IMR-90 (cell line): ENCODE results near the gene AMACR.

ENCODE experiments used
- CEBPB ChIP-seq: IDR thresholded peaks from 2 replicates; pipeline ENCODE4 v1.6.1; 2012; ENCODE audit warnings: low read depth, low read length, improper control_type of control experiment
- MAFK ChIP-seq: IDR thresholded peaks from 2 replicates; pipeline ENCODE4 v1.6.1; 2012; ENCODE audit warnings: low read depth, low read length, improper control_type of control experiment
- MXI1 ChIP-seq: IDR thresholded peaks from 2 replicates; pipeline ENCODE4 v1.6.1; 2012; ENCODE audit warnings: low read depth, mild to moderate bottlenecking, low read length, moderate library complexity, borderline replicate concordance
- NFE2L2 ChIP-seq: fragments of 150-350 bp; IDR thresholded peaks from 2 replicates; pipeline ENCODE4 v1.6.1; 2016; ENCODE audit warnings: low read depth, mild to moderate bottlenecking, low read length
- POLR2A ChIP-seq: IDR thresholded peaks from 2 replicates; pipeline ENCODE4 v1.6.1; 2012; ENCODE audit warnings: mild to moderate bottlenecking, low read depth, low read length
- RAD21 ChIP-seq: IDR thresholded peaks from 2 replicates; pipeline ENCODE4 v1.6.1; 2012; ENCODE audit warnings: low read length, improper control_type of control experiment
- RFX5 ChIP-seq: IDR thresholded peaks from 2 replicates; pipeline ENCODE4 v1.8.0; 2012; ENCODE audit warnings: low read depth, mild to moderate bottlenecking, low read length, moderate library complexity
- TF ChIP-seq, protein P1 (sequence below): conservative IDR thresholded peaks from 2 replicates; pipeline ENCODE4 v1.5.1; 2012; ENCODE audit warnings: mild to moderate bottlenecking, low read depth, low read length, improper control_type of control experiment
- TF ChIP-seq, protein P2 (sequence below): fragments of 150-350 bp; IDR thresholded peaks from 2 replicates; pipeline ENCODE4 v1.6.1; 2017; ENCODE audit warnings: mild to moderate bottlenecking, antibody characterized with exemption, low read length, low read depth

DNA sequence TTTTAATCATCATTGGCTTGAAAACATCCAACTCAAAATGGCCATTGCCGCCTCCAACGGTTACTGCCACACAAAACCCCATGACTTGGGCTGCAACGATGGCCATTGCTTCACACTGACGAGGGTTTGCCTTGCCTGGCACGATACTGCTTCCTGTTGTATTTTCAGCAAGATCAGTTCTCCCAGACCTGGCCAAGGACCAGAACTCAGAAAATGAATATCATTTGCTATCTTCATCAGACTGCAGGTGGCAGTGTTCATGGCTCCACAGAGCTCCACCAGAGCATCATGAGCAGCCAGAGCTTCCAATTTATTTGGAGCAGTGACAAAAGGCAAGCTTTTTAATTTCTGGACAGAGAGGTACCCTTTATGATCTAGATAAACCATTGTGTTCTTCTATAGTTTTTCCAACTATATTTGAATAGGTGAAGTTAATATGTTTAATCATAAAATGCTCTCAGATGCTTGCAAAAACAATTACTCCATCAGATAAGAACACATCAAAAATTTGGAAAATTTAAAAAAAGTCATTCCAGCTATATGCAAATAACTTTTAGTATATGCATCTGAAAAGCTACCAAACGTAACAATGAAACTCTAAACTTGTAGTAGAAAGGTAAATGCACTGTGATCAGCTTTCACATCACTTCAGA, 10.4 kb downstream of the AMACR start:
- TF ChIP-seq, protein P1, sequence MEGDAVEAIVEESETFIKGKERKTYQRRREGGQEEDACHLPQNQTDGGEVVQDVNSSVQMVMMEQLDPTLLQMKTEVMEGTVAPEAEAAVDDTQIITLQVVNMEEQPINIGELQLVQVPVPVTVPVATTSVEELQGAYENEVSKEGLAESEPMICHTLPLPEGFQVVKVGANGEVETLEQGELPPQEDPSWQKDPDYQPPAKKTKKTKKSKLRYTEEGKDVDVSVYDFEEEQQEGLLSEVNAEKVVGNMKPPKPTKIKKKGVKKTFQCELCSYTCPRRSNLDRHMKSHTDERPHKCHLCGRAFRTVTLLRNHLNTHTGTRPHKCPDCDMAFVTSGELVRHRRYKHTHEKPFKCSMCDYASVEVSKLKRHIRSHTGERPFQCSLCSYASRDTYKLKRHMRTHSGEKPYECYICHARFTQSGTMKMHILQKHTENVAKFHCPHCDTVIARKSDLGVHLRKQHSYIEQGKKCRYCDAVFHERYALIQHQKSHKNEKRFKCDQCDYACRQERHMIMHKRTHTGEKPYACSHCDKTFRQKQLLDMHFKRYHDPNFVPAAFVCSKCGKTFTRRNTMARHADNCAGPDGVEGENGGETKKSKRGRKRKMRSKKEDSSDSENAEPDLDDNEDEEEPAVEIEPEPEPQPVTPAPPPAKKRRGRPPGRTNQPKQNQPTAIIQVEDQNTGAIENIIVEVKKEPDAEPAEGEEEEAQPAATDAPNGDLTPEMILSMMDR: peak; percentile 76
- TF ChIP-seq, protein P2, sequence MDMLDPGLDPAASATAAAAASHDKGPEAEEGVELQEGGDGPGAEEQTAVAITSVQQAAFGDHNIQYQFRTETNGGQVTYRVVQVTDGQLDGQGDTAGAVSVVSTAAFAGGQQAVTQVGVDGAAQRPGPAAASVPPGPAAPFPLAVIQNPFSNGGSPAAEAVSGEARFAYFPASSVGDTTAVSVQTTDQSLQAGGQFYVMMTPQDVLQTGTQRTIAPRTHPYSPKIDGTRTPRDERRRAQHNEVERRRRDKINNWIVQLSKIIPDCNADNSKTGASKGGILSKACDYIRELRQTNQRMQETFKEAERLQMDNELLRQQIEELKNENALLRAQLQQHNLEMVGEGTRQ: no peak
- TF ChIP-seq POLR2A (no peak), RAD21 (peak; percentile 81), MAFK (no peak), RFX5 (no peak), MXI1 (no peak), NFE2L2 (no peak), CEBPB (peak; percentile 86)
